ENCODE measurements around the gene SUPT20H.

SUPT20H gene

GRCh38 chr13:37009692-37010091 is 49.8 kb downstream of the SUPT20H start:
- no peak for DNase-seq (ENCODE audit: low spot score in 2 of 2)
- no peak for ATAC-seq (ENCODE audit: low read depth)

GRCh38 chr13:37001921-37002250 is 57.6 kb downstream of the SUPT20H start:
- Mint-ChIP-seq H3K36me3 (peaks cover 4% of the 10 kb centered on the region), H3K27ac (peak overlapping the region; percentile 100), H3K4me1 (peaks cover 18% of the 10 kb centered on the region), H3K9me3 (no peaks in the 10 kb centered on the region), H3K4me3 (no peak overlapping the region), H3K27me3 (no peaks in the 10 kb centered on the region)
- no peak for ATAC-seq (ENCODE audit: low read depth)
- no peak for DNase-seq (ENCODE audit: low spot score in 2 of 2)

More at GRCh38 chr13:37009692-37010091, 49.8 kb downstream of the SUPT20H start:
- no peaks in the 10 kb centered on the region for H3K9me3 Mint-ChIP-seq
- no peaks in the 10 kb centered on the region for H3K27me3 Mint-ChIP-seq
- peaks cover 26% of the 10 kb centered on the region for H3K36me3 Mint-ChIP-seq
- peaks cover 3% of the 10 kb centered on the region for H3K4me1 Mint-ChIP-seq
- H3K4me3 Mint-ChIP-seq: no peak overlapping the region
- H3K27ac Mint-ChIP-seq: no peak overlapping the region

- Mint-ChIP-seq H3K9me3 (no peaks in the 10 kb centered on the region), H3K36me3 (peaks cover 8% of the 10 kb centered on the region), H3K27ac (peak within 1 kb of the TSS; percentile 100), H3K27me3 (no peaks in the 10 kb centered on the region), H3K4me1 (peaks cover 25% of the 10 kb centered on the region), H3K4me3 (peak within 1 kb of the TSS; percentile 100)
- peak; percentile 95 to 97 for DNase-seq (ENCODE audit: low spot score in 2 of 2)
- ATAC-seq (ENCODE audit: low read depth): peak; percentile 67
These were observed 60.3 kb downstream of the SUPT20H start, which contains the start of gene ALG5 for GRCh38 chr13:36999054-36999714. TSS of gene ALG5 (minus strand) at chr13:36999340. CDS start at chr13:36999300, 40 bp downstream.

GRCh38 chr13:36998624-36999041 is 60.9 kb downstream of the SUPT20H start:
- peak overlapping the region; percentile 100 for H3K27ac Mint-ChIP-seq
- no peaks in the 10 kb centered on the region for H3K27me3 Mint-ChIP-seq
- H3K36me3 Mint-ChIP-seq: peaks cover 8% of the 10 kb centered on the region
- DNase-seq (ENCODE audit: low spot score in 2 of 2) (peak in 1 of 2 donors; percentile 16), ATAC-seq (ENCODE audit: low read depth) (no peak)
- no peaks in the 10 kb centered on the region for H3K9me3 Mint-ChIP-seq
- peaks cover 25% of the 10 kb centered on the region for H3K4me1 Mint-ChIP-seq
- peak overlapping the region; percentile 100 for H3K4me3 Mint-ChIP-seq

- Mint-ChIP-seq H3K27ac (peak overlapping the region; percentile 100), H3K9me3 (no peaks in the 10 kb centered on the region), H3K4me3 (peak overlapping the region; percentile 100), H3K36me3 (peaks cover 11% of the 10 kb centered on the region), H3K4me1 (peaks cover 25% of the 10 kb centered on the region), H3K27me3 (no peaks in the 10 kb centered on the region)
- DNase-seq (ENCODE audit: low spot score in 2 of 2): no peak
- no peak for ATAC-seq (ENCODE audit: low read depth)
These were observed 61.6 kb downstream of the SUPT20H start for GRCh38 chr13:36997716-36998427.

GRCh38 chr13:36992362-36992761 is 67.1 kb downstream of the SUPT20H start:
- Mint-ChIP-seq H3K4me1 (peaks cover 10% of the 10 kb centered on the region), H3K4me3 (no peak overlapping the region), H3K36me3 (peaks cover 41% of the 10 kb centered on the region), H3K27ac (no peak overlapping the region), H3K9me3 (no peaks in the 10 kb centered on the region), H3K27me3 (no peaks in the 10 kb centered on the region)
- no peak for ATAC-seq (ENCODE audit: low read depth)
- DNase-seq (ENCODE audit: low spot score in 2 of 2): no peak

- DNase-seq (ENCODE audit: low spot score in 2 of 2) (no peak), ATAC-seq (ENCODE audit: low read depth) (no peak)
- Mint-ChIP-seq H3K4me3 (no peak overlapping the region), H3K27ac (no peak overlapping the region), H3K4me1 (no peaks in the 10 kb centered on the region), H3K36me3 (peaks cover 37% of the 10 kb centered on the region), H3K9me3 (no peaks in the 10 kb centered on the region), H3K27me3 (no peaks in the 10 kb centered on the region)
These were observed 72.8 kb downstream of the SUPT20H start for GRCh38 chr13:36986462-36987240.

- H3K4me3 Mint-ChIP-seq: no peak overlapping the region
- DNase-seq (ENCODE audit: low spot score in 2 of 2): no peak
- peak overlapping the region; percentile 58 for H3K27ac Mint-ChIP-seq
These were observed 78.2 kb downstream of the SUPT20H start for GRCh38 chr13:36981156-36981743.

GRCh38 chr13:36979361-36980050 is 80.0 kb downstream of the SUPT20H start:
- Mint-ChIP-seq H3K36me3 (peaks cover 11% of the 10 kb centered on the region), H3K27me3 (no peaks in the 10 kb centered on the region), H3K27ac (peak overlapping the region; percentile 75), H3K9me3 (no peaks in the 10 kb centered on the region), H3K4me3 (no peak overlapping the region), H3K4me1 (no peaks in the 10 kb centered on the region)
- DNase-seq (ENCODE audit: low spot score in 2 of 2) (no peak), ATAC-seq (ENCODE audit: low read depth) (no peak)

More at GRCh38 chr13:36981156-36981743, 78.2 kb downstream of the SUPT20H start:
- H3K4me1 Mint-ChIP-seq: no peaks in the 10 kb centered on the region
- ATAC-seq (ENCODE audit: low read depth): peak; percentile 48
- no peaks in the 10 kb centered on the region for H3K9me3 Mint-ChIP-seq
- no peaks in the 10 kb centered on the region for H3K27me3 Mint-ChIP-seq
- H3K36me3 Mint-ChIP-seq: peaks cover 10% of the 10 kb centered on the region

- H3K36me3 Mint-ChIP-seq: peaks cover 9% of the 10 kb centered on the region
- ATAC-seq (ENCODE audit: low read depth) (no peak), DNase-seq (ENCODE audit: low spot score in 2 of 2) (no peak)
- no peaks in the 10 kb centered on the region for H3K9me3 Mint-ChIP-seq
- no peaks in the 10 kb centered on the region for H3K27me3 Mint-ChIP-seq
- H3K4me1 Mint-ChIP-seq: peaks cover 6% of the 10 kb centered on the region
- H3K4me3 Mint-ChIP-seq: no peak overlapping the region
- H3K27ac Mint-ChIP-seq: no peak overlapping the region
These were observed 84.3 kb downstream of the SUPT20H start for GRCh38 chr13:36975172-36975571.

GRCh38 chr13:36973621-36974295 is 85.7 kb downstream of the SUPT20H start:
- ATAC-seq (ENCODE audit: low read depth) (peak; percentile 71), DNase-seq (ENCODE audit: low spot score in 2 of 2) (no peak)
- H3K4me3 Mint-ChIP-seq: no peak overlapping the region
- no peaks in the 10 kb centered on the region for H3K27me3 Mint-ChIP-seq
- H3K27ac Mint-ChIP-seq: no peak overlapping the region
- H3K9me3 Mint-ChIP-seq: no peaks in the 10 kb centered on the region
- H3K36me3 Mint-ChIP-seq: peaks cover 10% of the 10 kb centered on the region
- H3K4me1 Mint-ChIP-seq: peaks cover 6% of the 10 kb centered on the region

- Mint-ChIP-seq H3K4me3 (no peak overlapping the region), H3K9me3 (no peaks in the 10 kb centered on the region), H3K27me3 (no peaks in the 10 kb centered on the region), H3K4me1 (peaks cover 6% of the 10 kb centered on the region), H3K27ac (no peak overlapping the region), H3K36me3 (peaks cover 13% of the 10 kb centered on the region)
- ATAC-seq (ENCODE audit: low read depth) (no peak), DNase-seq (ENCODE audit: low spot score in 2 of 2) (no peak)
These were observed 86.5 kb downstream of the SUPT20H start for GRCh38 chr13:36973009-36973408.

- Mint-ChIP-seq H3K9me3 (no peaks in the 10 kb centered on the region), H3K4me3 (no peak overlapping the region), H3K4me1 (no peaks in the 10 kb centered on the region), H3K36me3 (peaks cover 27% of the 10 kb centered on the region), H3K27me3 (no peaks in the 10 kb centered on the region), H3K27ac (no peak overlapping the region)
- ATAC-seq (ENCODE audit: low read depth) (no peak), DNase-seq (ENCODE audit: low spot score in 2 of 2) (no peak)
These were observed 93.1 kb downstream of the SUPT20H start for GRCh38 chr13:36966404-36966803.
